Skeletal muscle satellite cell (primary cell): ENCODE results near the gene RPGRIP1.
A peak's percentile ranks its signal among the peaks of the same experiment; 100 is the strongest.
"Not testable (repeated sequence)": the region's sequence is repeated elsewhere in the genome, so short reads cannot be mapped to it uniquely, and the experiment has no call there.

ENCODE experiments used
- H3K27me3 ChIP-seq: 2 replicates; pipeline ENCODE4 v1.7.0; 2013; ENCODE audit warnings: low read length; ENCODE audit not compliant: control insufficient read depth, insufficient read depth
- H3K36me3 ChIP-seq: 2 replicates; pipeline ENCODE4 v1.7.0; 2013; ENCODE audit warnings: mild to moderate bottlenecking, control low read depth, low read length; ENCODE audit not compliant: insufficient read depth
- H3K4me1 ChIP-seq: 2 replicates; pipeline ENCODE4 v1.7.0; 2013; ENCODE audit warnings: low read length; ENCODE audit not compliant: control insufficient read depth, insufficient read depth
- H3K4me2 ChIP-seq: 2 replicates; pipeline ENCODE4 v1.7.0; 2013; ENCODE audit warnings: mild to moderate bottlenecking, low read length
- H3K4me3 ChIP-seq: 2 replicates; pipeline ENCODE4 v1.7.0; 2013; ENCODE audit warnings: low read length
- H3K9ac ChIP-seq: 2 replicates; pipeline ENCODE4 v1.7.0; 2013; ENCODE audit warnings: mild to moderate bottlenecking, low read depth, low read length, moderate library complexity
- H3K9me3 ChIP-seq: replicated peaks from 2 replicates; pipeline ENCODE4 v1.7.0; 2013; ENCODE audit warnings: mild to moderate bottlenecking, control low read depth, low read length

RPGRIP1 gene

GRCh38 chr14:21248739-21249411 lies 31.0 kb upstream of the RPGRIP1 start:
- no peaks in the 10 kb centered on the region for H3K9me3 ChIP-seq
- H3K4me3 ChIP-seq, result no peak overlapping the region
- no peaks in the 10 kb centered on the region for H3K4me1 ChIP-seq
- peaks cover 76% of the 10 kb centered on the region for H3K36me3 ChIP-seq
- no peak overlapping the region for H3K4me2 ChIP-seq
- H3K27me3 ChIP-seq, result no peaks in the 10 kb centered on the region
- no peak overlapping the region for H3K9ac ChIP-seq

DNA sequence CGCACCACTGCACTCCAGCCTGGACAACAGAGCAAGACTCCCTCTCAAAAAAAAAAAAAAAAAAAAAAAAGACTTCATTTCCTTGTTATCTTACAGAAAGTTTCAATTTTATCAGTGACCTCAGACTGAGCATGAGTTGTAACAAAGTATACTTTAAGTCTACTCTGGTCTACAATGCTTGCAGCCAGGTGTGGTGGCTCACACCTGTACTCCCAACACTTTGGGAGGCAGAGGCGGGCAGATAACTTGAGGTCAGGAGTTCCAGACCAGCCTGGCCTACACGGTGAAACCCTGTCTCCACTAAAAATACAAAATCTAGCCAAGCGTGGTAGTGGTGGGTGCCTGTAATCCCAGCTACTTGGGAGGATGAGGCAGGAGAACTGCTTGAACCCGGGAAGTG lies 28.7 kb upstream of the RPGRIP1 start:
- Histone ChIP-seq H3K27me3 (no peaks in the 10 kb centered on the region), H3K36me3 (peaks cover 74% of the 10 kb centered on the region), H3K9me3 (no peaks in the 10 kb centered on the region), H3K9ac (no peak overlapping the region), H3K4me3 (no peak overlapping the region), H3K4me1 (peaks cover 9% of the 10 kb centered on the region), H3K4me2 (no peak overlapping the region)

DNA sequence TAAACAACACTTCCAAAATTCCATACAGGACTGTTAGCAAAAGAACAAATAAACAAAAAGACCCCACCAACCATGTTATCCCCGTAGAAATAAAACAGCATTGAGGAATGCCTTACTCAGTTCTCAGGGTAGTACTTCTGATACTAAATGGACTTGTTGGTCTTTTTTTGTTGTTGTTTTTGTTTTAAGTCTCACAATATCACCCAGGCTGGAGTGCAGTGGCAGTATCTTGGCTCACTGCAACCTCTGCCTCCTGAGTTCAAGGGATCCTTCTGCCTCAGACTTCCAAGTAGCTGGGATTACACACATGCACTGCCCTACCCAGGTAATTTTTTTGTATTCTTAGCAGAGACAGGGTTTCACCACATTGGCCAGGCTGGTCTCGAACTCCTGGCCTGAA lies 27.7 kb upstream of the RPGRIP1 start:
- no peak overlapping the region for H3K9ac ChIP-seq
- H3K4me2 ChIP-seq, result no peak overlapping the region
- peaks cover 78% of the 10 kb centered on the region for H3K36me3 ChIP-seq
- H3K9me3 ChIP-seq, result no peaks in the 10 kb centered on the region
- H3K4me1 ChIP-seq, result peaks cover 13% of the 10 kb centered on the region
- no peak overlapping the region for H3K4me3 ChIP-seq
- H3K27me3 ChIP-seq, result no peaks in the 10 kb centered on the region

DNA sequence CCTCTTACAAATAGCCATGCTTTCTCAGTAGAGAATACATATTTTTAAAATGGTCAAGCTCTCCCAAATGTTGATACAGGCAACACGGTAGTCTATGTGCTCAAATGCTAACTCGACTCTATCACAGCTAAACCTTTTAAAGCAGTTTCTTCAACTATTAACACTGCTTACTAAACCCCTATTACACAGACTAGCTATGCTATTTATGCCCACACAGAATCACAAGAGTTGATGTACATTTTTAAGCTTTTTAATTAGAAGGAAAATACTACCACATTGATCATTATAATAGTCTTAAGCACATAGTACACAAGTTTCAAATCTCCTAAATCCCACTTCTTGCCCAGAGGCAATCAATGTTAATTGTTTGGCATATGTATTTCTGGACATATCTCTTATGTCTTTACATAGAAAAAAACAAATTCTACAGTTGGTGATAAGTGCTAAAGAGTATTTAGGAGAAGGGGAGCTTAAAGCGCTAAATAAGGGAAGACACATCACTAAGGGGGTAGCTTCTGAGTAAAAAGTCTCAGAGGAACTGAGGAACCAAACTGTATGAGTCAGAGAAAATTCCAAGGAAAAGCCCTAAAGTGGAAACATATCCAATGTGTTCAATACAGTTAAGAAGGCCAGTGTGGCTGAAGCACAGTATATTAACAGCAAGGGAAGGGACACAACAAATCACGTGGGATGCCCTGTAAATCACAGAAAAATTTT lies 24.3 kb upstream of the RPGRIP1 start:
- Histone ChIP-seq H3K4me3 (no peak overlapping the region), H3K27me3 (no peaks in the 10 kb centered on the region), H3K9me3 (no peaks in the 10 kb centered on the region), H3K4me1 (peaks cover 25% of the 10 kb centered on the region), H3K4me2 (peak overlapping the region; percentile 29), H3K36me3 (peaks cover 75% of the 10 kb centered on the region), H3K9ac (no peak overlapping the region)

DNA sequence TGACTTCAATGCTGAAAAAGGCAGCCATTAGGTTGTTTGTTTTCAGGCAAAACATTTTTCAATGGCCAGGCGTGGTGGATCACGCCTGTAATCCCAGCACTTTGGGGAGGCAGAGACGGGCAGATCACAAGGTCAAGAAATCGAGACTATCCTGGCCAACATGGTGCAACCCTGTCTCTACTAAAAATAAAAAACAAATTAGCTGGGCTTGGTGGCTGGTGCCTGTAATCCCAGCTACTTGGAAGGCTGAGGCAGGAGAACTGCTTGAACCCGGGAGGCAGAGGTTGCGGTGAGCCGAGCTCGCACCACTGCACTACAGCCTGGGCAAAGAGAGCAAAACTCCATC lies 23.8 kb upstream of the RPGRIP1 start:
- not testable (repeated sequence) for H3K9me3 ChIP-seq, H3K9ac ChIP-seq, H3K27me3 ChIP-seq, H3K4me3 ChIP-seq
- Histone ChIP-seq H3K36me3 (peaks cover 75% of the 10 kb centered on the region), H3K4me2 (peak overlapping the region; percentile 29), H3K4me1 (peaks cover 25% of the 10 kb centered on the region)

DNA sequence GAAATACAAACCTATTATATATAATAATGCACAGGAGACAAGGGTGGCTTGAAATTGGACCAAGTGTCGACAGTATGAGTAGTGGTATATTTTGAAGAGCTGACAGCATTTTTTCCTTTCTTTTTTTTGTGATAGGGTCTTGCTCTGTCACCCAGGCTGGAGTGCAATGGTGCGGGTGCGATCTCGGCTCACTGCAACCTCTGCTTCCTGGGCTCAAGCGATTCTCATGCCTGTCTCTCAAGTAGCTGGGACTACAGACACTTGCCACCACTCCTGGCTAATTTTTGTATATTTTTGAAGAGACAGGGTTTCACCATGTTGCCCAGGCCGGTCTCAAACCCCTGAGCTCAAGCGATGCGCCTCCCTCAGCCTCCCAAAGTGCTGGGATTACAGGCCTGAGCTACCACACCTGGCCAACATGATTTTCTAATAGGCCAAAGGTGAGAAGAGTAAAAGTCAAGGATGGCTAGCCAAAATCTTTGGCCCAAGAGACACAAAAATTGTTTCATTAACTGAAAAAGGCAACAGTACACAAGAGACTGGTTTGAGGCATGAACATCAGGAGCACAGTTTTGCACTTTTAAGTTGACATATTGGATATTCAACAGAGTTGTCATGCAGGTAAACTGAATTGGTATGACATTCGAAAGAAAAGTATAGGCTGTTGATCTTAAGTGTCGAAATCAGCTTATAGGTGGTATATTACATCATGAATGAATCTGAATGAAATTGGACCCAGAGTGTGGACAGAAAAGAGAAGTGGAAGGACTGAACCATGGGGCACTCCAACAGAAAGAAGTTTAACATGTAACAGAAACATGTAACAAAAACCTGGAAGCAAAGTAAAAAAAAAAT lies 23.1 kb upstream of the RPGRIP1 start:
- Histone ChIP-seq H3K9ac (no peak overlapping the region), H3K27me3 (no peaks in the 10 kb centered on the region), H3K9me3 (no peaks in the 10 kb centered on the region), H3K4me2 (no peak overlapping the region), H3K36me3 (peaks cover 77% of the 10 kb centered on the region), H3K4me1 (peaks cover 26% of the 10 kb centered on the region), H3K4me3 (no peak overlapping the region)

DNA sequence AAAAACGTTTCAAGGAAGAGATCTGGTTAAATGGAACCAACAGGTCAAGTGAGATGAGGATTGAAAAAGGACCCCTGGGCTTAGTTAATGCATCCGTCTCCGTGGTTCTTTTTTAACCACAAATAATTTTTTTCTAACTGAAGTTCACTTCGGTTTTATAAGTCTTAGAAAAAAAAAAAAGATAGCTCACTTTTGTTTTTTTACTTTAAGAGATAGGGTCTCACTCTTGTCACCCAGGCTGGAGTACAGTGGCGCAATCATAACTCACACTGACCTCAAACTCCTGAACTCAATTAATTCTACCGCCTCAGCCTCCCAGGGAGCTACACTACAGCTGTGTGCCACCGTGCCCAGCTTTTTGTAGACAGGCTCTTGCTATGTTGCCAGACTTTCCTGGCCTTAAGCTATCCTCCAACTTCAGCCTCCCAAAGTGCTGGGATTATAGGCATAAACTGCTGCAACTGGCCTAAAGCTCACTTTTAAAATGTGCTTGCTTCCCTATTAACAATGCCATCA lies 22.4 kb upstream of the RPGRIP1 start:
- peak overlapping the region; percentile 32 for H3K4me3 ChIP-seq
- H3K36me3 ChIP-seq, result peaks cover 79% of the 10 kb centered on the region

GRCh38 chr14:21258005-21258888 lies 21.6 kb upstream of the RPGRIP1 start:
- Histone ChIP-seq H3K27me3 (no peaks in the 10 kb centered on the region), H3K4me2 (peak overlapping the region; percentile 32), H3K9ac (no peak overlapping the region), H3K36me3 (peaks cover 79% of the 10 kb centered on the region), H3K4me1 (peaks cover 39% of the 10 kb centered on the region), H3K4me3 (no peak overlapping the region), H3K9me3 (no peaks in the 10 kb centered on the region)

More for the DNA sequence above, 22.4 kb upstream of the RPGRIP1 start:
- Histone ChIP-seq H3K9ac (no peak overlapping the region), H3K4me2 (peak overlapping the region; percentile 22), H3K4me1 (peaks cover 33% of the 10 kb centered on the region), H3K27me3 (no peaks in the 10 kb centered on the region), H3K9me3 (no peaks in the 10 kb centered on the region)

DNA sequence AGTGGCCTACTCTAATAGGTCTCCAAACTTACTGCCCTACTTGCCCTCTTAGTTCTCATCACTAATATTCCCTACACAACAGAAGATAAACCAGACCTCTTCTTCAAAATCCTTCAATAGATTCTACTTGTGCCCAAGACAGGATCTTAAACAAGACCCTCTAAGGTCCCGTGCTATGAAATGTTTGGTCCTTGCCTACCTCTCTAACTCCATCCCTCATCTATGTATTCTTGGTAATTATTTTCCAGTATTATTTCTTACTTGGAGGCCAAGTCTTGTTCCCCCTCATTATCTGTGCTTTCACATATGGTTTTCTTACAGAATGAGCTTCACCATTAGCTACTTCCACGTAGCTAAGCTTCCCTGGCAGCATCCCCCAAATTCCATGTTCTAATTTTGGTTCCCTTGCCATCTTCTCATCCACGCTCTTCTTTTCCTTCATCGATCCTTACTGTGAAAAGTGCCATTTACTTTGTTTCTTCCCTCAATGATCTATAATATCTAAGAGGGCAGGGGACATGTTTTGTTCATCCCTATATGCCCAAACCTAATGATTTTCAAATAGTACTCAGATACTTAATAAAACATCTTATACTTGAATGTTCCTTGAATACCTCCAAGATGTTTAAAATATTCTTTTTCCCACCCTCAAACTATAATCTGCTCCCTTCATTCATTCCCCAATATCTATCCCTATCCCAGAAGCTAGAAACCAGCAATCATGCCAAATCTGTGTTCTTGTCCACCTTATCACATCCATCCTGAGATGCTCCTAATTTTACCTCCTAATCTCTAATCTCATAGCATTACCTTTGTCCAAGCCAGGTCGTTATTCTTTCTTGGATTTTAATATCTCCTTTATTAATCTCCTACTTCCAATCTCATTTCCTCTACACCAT lies 20.7 kb upstream of the RPGRIP1 start:
- Histone ChIP-seq H3K4me1 (peaks cover 47% of the 10 kb centered on the region), H3K27me3 (no peaks in the 10 kb centered on the region), H3K9me3 (no peaks in the 10 kb centered on the region), H3K4me3 (no peak overlapping the region), H3K4me2 (no peak overlapping the region), H3K9ac (no peak overlapping the region), H3K36me3 (peaks cover 78% of the 10 kb centered on the region)

GRCh38 chr14:21261824-21262223 lies 18.1 kb upstream of the RPGRIP1 start:
- Histone ChIP-seq H3K9ac (no peak overlapping the region), H3K4me1 (peaks cover 64% of the 10 kb centered on the region), H3K9me3 (no peaks in the 10 kb centered on the region), H3K4me3 (no peak overlapping the region), H3K36me3 (peaks cover 76% of the 10 kb centered on the region), H3K4me2 (no peak overlapping the region), H3K27me3 (no peaks in the 10 kb centered on the region)
